GM12872 (cell line): Measurements from ENCODE around the gene ROPN1L.

Experiments used
- CTCF ChIP-seq: IDR thresholded peaks from 3 replicates; pipeline ENCODE4 v1.5.1; 2011; ENCODE audit warnings: low read depth, mild to moderate bottlenecking, low read length, moderate library complexity; ENCODE audit not compliant: insufficient read depth

Gene ROPN1L

GRCh38 chr5:10490927-10491672 lies 49.4 kb downstream of the ROPN1L start:
- no peak for TF ChIP-seq CTCF

GRCh38 chr5:10491673-10492026 lies 50.0 kb downstream of the ROPN1L start:
- no peak for TF ChIP-seq CTCF

- no peak for TF ChIP-seq CTCF
Measured at GRCh38 chr5:10493884-10494283, 52.2 kb downstream of the ROPN1L start.

GRCh38 chr5:10497554-10497953 lies 55.9 kb downstream of the ROPN1L start:
- TF ChIP-seq CTCF = no peak

- TF ChIP-seq CTCF = no peak
Measured at GRCh38 chr5:10498350-10498749, 56.7 kb downstream of the ROPN1L start.

GRCh38 chr5:10499066-10499465 lies 57.4 kb downstream of the ROPN1L start:
- no peak for TF ChIP-seq CTCF

- TF ChIP-seq CTCF = no peak
Measured at GRCh38 chr5:10499776-10500175, 58.1 kb downstream of the ROPN1L start.
